A204.1 (cell line): ENCODE measurements around the gene CAMK2A.

ENCODE experiments used
- FAIRE-seq: peaks from 2 replicates; lab custom pipeline; 2012; peaks lifted over from hg19 to GRCh38; lab: Jason Lieb, UNC

Gene CAMK2A

DNA sequence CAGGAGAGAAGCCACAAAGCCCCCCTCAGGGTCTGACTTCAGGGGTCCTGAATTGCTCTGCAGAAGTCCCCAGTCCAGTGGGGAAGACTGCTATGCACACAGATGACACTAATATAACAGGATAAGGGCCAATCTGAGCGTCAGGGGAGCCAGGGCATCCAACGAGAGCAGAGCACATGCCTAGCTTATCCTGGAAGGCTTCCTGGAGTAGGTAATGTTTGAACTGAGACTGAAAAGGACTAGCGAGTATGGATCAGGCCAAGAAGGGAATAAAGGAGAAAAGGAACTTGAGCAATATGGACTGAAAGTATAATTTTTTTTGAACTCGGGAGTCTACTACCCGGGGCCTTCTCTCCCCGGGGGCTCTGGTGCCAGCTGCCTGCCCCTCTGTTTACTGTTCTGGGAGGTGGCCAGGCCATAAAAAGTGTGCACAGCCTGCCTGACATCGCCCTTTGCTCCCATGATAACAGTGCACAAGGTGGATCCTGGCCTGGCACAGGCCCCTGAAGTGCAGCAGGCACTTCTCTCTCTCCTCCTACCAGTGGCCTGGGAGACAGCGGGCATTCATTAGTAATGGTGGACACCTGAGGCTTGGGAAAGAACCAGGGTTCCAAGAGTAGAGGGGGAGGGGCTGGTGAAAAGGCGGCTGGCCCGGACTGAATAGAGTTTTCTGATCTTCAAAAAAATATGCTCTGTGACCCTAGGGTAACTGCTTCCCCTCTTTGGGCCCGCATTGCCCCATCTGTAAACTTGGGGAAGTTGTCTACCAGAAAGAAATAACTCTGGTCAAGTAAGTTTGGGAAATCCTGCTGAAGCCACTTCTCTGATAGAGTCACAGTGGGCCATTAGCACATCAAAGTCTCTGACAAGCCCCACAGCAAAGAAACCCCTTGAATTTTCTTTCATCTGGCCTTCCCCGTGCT is 104.3 kb downstream of the CAMK2A start:
- FAIRE-seq = no peak

DNA sequence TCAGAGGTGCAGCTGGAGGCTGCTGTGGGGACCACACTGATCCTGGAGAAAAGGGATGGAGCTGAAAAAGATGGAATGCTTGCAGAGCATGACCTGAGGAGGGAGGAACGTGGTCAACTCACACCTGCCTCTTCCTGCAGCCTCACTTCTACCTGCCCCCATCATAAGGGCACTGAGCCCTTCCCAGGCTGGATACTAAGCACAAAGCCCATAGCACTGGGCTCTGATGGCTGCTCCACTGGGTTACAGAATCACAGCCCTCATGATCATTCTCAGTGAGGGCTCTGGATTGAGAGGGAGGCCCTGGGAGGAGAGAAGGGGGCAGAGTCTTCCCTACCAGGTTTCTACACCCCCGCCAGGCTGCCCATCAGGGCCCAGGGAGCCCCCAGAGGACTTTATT is 105.6 kb downstream of the CAMK2A start:
- no peak for FAIRE-seq

DNA sequence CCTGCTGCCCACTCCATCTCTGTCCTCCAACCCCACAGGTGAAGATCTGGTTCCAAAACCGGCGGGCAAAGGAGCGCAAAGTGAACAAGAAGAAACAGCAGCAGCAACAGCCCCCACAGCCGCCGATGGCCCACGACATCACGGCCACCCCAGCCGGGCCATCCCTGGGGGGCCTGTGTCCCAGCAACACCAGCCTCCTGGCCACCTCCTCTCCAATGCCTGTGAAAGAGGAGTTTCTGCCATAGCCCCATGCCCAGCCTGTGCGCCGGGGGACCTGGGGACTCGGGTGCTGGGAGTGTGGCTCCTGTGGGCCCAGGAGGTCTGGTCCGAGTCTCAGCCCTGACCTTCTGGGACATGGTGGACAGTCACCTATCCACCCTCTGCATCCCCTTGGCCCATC is 106.1 kb downstream of the CAMK2A start:
- no peak for FAIRE-seq

DNA sequence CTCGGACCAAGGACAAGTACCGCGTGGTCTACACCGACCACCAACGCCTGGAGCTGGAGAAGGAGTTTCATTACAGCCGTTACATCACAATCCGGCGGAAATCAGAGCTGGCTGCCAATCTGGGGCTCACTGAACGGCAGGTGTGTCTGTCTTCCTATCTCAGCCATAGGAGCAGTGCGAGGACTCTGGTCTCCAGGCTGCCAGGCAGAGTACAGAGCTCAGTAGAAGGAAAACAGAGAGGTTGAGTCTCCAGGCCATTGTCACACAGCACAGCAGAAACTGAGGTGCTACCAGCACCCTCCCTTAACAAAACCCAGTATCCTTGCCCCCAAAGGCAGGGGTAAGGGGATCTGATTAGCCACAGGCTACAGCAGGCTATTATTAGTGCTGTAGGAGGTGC is 106.8 kb downstream of the CAMK2A start:
- no peak for FAIRE-seq

DNA sequence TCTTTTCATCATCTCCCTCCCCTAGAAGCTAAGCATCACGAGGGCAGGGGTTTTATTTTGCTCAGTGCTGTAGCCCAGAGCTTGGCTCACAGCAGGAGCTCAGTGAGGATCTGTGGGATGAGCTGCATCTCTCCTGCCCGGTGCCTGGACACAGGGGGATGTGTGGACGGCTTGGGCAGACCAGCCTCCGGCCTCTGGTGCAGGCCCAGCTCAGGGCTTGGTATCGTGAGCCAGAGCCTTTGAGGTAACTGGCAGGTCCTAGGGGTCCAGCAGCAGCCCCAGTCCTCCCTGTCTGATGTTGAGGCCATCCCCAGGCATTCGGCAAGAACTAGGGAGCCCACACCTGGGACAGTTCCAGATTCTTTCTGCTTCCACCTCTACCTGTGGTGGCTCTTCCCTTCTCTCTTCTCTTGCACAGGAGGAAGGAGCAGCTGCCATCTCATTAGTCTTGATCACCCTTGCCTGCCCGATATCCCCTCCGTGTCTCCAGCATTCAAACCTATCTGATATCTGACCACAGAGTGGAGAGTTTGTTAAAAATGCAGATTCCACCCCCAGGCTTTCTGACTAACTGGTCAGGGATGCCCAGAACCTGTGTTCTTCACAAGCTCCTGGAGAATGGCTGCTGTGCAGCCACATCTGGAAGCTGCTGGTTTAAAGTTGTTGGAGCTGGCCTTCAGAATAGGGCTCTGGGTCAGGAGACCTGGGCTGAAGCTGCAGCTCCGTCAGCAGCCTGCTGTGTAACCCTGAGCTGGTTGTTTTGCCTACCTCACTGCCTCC is 107.6 kb downstream of the CAMK2A start:
- no peak for FAIRE-seq

DNA sequence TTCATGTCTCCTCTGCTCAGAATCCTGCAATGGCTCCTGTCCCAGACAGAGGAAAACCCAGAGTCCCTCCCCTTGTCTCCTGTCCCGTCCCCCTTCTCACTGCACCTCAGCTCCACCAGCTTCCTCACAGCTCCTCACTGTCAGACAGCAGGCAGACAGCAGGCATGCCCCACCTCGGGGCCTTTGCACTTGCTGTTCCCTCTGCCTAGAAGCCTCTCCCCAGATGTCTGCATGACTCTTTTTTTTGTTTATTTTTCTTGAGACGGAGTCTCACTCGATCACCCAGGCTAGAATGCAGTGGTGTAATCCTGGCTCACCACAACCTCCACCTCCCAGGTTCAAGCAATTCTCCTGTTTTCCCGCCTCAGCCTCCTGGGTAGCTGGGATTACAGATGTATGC is 108.5 kb downstream of the CAMK2A start:
- FAIRE-seq = no peak

DNA sequence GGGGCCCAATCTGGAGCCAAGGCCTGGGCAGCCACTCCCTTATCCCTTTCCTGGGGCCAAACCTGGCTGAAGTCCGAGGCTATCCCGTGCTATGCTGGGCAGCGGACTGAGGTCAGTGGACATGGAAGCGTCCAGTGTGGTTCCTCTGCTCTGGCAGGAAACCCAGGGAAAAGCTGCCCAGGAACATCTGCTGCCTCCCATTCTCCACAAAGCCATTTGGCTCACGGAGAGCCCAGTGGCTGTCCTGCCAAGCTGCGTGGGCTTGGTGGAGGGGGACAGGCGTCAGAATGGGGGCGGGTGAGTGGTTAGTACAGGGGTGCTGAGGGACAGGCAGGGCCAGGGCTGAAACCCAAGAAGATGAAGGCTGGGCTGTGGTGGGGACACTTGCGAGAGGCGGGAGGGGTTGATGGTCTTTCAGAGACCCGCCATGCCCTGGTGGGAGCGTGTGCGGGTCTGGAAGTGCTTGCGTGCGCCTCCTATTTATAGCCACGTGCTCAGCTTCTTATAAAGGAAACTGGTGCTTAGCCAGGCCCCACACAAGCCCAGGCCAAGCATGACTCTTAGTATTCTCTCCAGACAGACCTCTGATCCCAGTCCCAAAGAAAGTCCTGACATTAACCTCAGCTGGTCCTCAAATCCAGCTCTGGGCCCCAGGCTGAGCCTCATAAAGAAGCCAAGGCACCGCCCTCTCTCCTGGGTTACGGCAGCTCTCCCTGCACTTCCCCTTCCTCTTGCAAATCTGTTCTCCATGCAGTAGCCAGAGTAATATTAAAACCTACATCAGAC is 109.1 kb downstream of the CAMK2A start:
- no peak for FAIRE-seq

DNA sequence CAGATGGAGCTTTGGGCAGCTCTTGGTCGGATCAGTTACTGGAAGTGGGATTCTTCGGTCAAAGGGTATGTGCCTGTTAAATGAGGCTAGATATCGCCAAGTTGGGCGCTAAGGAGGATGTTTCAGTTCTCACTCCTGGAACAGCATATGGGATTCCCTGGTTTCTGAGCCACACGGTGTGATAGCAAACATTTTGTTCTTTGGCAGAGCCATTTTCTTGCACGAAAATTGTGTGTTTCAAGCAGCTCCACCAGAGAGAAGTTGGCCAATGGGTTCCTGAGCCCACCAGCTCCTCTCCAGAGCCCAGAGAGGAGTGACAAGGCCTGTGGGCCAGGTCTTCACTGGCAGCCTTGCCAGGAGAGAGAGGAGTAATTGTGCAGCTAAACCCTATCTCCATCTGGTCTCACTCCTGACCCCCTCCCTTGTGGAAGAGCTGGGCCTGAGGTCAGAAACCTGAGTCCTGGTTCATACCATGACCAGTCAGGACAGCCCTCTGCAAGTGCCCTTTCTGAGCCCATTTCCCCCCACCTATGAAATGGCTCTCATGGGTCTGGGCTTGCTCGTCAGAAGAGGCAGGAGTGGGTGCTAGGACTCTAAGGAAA is 110.5 kb downstream of the CAMK2A start:
- no peak for FAIRE-seq

DNA sequence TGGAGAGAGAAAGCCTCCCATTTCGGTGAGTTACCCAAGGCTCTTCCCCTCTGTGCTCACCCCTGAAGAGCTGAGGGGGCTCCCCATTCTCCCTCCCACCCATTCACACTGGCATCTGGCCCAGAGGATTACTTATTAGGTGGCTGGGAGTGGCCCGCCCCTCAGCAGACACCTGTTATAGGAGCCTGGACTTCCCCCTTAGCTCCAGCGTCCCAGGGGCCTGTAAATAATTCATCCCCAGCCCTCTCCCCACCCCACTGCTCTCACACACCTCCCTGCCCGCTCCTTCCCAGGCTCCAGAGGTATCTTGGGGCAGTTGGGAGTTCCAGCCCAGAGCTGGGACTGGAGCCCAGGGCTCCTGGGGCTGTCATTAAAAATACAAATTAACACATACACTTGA is 111.3 kb downstream of the CAMK2A start:
- FAIRE-seq = no peak

DNA sequence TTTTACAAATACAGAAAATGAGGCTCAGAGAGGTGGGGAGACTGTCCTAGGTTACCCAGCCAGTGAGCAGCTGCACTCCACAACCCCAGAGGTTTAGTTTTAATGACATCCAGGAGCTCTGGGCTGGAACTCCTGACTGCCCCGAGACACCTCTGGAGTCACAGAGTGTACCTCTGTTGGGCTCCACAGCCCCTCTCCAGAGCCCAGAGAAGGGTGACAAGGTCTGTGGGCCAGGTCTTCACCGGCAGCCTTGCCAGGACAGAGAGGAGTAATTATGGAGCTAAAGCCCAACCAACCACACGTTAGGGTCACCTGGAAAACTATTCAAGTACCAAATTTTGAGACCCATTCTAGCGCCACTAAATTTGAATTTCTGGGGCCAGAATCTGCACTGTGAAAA is 111.9 kb downstream of the CAMK2A start:
- no peak for FAIRE-seq

DNA sequence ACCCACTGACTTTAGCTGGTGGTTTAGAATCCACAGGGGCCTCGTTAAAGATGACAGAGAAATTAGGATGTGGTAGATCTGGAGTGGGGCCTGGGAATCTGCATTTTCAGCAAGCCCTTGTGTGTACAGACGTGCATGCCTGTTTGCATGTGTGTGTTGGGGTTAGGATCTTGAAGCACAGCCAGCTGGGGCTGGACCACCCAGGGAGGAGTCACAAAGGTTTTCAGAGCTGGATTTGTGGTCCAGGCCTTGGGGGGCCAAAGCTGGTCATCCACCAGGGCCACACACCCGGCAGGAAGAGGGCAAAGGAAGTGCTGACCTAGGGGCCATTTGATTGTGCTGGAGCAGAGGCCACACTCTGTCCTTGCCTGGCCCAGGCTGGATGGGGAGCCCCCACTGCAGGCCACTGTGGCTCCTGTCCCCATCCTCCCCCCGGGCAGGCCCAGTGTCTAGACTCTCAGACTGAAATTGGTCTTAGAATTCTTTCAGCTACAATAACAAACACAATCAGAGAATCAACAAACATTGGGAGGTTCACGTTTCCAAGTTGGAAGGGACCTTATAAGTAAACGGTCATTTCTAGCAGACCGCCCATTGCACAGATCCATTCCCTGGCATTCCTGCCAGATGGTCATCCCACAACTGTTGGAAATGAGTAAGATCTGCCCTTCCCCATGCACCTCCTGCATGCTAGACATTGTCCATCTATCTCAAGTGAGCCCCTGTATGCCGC is 112.7 kb downstream of the CAMK2A start:
- FAIRE-seq = no peak

DNA sequence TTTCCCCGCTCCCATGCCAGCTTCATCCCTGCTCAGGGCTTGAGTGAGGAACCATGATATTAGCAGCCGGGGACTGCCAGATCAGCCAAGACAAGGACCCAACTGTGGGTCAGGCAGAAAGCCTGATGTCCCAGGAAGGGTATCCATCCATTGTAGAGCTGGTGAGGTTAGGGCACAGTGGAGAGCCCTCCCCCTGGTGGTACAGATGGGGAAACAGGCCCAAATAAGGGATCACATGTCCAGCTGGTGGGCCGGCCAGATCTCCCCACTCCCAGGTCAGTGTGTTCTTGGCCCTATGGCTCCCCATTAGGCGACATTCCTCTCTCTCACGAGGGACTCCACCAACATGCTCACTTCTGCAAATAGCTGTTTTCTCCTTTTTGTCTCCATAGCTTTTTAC is 114.0 kb downstream of the CAMK2A start:
- FAIRE-seq = no peak

DNA sequence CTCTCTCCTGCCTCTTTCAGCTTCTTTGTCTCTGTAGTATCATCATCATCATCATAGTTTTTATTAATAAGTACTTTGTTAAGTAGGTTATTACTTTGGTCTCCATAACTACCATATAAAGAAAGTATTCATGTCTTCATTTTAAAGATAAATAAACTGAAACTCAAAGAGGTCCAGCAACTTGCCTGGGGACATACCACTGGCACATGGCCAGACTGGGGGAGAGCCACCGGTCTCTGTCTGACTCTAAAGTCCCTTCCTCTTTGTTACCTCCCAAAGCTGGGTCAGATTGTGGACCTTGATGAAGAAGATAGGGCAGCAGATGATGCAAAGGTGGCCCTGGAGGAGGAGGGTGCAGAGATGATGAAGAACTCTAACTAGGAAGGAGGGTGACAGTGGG is 114.5 kb downstream of the CAMK2A start:
- no peak for FAIRE-seq

DNA sequence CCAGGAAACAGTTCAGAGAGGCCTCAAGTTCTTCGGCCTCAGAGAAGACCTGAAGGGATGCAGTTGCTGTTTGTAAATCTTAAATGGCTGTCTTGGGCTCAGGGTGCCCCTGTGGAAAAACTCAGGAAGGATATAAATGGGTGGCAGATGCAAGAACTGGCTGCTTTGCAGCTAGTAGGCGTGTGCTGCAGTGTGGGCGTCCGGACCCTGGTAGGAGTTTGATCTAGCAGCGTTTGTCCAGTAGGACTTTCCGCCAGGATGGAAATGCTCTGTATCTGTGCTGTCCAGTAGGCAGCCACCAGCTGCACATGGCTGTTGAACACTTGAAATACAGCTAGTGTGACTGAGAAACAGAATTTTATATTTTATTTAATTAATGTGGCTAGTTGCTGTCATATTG is 115.3 kb downstream of the CAMK2A start:
- no peak for FAIRE-seq

DNA sequence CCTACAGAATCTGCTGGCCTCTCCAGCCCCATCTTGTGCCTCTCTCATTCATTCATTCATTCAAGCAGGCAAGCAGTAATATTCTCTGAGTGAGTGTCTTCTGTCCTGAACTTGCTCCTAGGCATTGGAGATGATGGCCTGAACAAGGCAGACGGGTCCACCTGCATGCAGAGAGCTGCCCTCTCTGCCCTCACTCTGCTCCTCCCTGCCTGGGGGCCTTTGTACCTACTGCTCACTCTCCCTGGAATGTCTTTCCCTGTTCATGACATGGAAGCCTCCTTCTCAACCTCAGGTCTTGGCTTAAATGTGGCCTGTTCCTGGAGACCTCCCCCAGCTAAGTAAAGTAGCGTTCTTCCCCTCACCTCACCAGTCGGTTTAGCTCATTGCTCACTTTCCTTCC is 116.4 kb downstream of the CAMK2A start:
- no peak for FAIRE-seq

DNA sequence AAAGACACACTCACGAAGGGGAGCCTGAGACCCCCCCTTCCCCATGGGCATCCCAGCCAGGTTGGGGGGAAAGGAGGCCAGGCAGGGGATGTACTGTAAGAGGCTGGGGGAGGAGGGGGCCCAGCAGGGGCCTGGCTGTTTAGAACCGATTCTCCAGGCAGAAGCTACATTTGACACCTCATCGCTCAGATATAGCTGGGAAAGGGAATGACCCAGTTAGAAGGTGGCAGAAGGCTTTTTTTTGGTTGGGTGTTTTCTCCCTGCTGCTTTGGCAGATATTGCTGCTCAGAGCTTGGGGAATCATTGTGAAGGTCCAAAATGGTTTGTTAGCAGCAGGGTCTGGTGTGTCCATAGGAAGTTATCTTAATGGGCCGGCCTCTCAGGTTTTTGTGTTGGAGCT is 117.0 kb downstream of the CAMK2A start:
- FAIRE-seq = no peak

DNA sequence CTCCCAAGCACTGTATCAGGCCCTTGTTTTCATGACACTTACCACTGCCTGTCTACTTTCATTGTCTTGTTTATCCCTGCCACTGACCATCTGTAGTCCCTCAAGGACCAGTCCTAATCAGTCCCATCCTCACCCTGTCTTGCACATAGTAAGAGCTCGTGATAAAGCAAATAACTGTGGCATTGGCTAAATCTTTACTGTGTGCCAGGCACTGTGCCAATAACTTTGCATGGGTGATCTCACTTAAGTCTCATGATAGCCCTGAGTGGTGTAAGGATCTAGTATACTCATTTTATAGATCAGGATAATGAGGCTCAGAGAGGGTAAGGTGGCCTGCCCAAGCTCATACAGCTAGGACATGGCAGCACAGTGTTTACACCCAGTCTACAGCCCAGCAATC is 117.4 kb downstream of the CAMK2A start:
- no peak for FAIRE-seq
